Endodermal cell (in vitro differentiated cells): Measurements from ENCODE around the gene PSTPIP1. TPM values are rescaled to one million over a fixed set of nuclear protein-coding genes. Genes with fewer than 3 reads are reported as not detected.

Experiments used
- DNase-seq: peaks from one replicate; pipeline ENCODE4 v3.0.0-alpha.2; 2017
- H3K27ac ChIP-seq: 2 replicates; pipeline ENCODE4 v1.5.1; 2013; ENCODE audit warnings: mild to moderate bottlenecking, low read depth, low read length, moderate library complexity
- H3K27me3 ChIP-seq: 2 replicates; pipeline ENCODE4 v1.6.1; 2013; ENCODE audit warnings: mild to moderate bottlenecking, low read length, moderate library complexity; ENCODE audit not compliant: insufficient read depth, control insufficient read depth, poor library complexity, severe bottlenecking
- H3K36me3 ChIP-seq: 2 replicates; pipeline ENCODE4 v1.7.0; 2013; ENCODE audit warnings: mild to moderate bottlenecking, low read length, moderate library complexity; ENCODE audit not compliant: control insufficient read depth, insufficient read depth
- H3K4me1 ChIP-seq: one replicate; pipeline ENCODE4 v1.7.0; 2013; ENCODE audit warnings: low read length; ENCODE audit not compliant: control insufficient read depth, insufficient read depth
- H3K4me3 ChIP-seq: 2 replicates; pipeline ENCODE4 v1.5.1; 2013; ENCODE audit warnings: mild to moderate bottlenecking, low read length, moderate library complexity
- H3K9ac ChIP-seq: 2 replicates; pipeline ENCODE4 v1.6.1; 2013; ENCODE audit warnings: mild to moderate bottlenecking, low read length, moderate library complexity; ENCODE audit not compliant: poor library complexity, severe bottlenecking; ENCODE audit errors: extremely low read depth
- H3K9me3 ChIP-seq: 2 replicates; pipeline ENCODE4 v1.6.1; 2013; ENCODE audit warnings: mild to moderate bottlenecking, low read length, moderate library complexity; ENCODE audit not compliant: control insufficient read depth
- H3K27ac Mint-ChIP-seq: 2 replicates; pipeline ENCODE4 v1.8.0; 2020; ENCODE audit warnings: mixed read lengths
- H3K27me3 Mint-ChIP-seq: 2 replicates; pipeline ENCODE4 v1.8.0; 2021; ENCODE audit warnings: mild to moderate bottlenecking, mixed read lengths; ENCODE audit not compliant: insufficient read depth
- H3K36me3 Mint-ChIP-seq: 2 replicates; pipeline ENCODE4 v1.8.0; 2020; ENCODE audit warnings: low read depth, mixed read lengths
- H3K4me1 Mint-ChIP-seq: 2 replicates; pipeline ENCODE4 v1.8.0; 2020; ENCODE audit warnings: mixed read lengths
- H3K4me3 Mint-ChIP-seq: 2 replicates; pipeline ENCODE4 v1.8.0; 2020; ENCODE audit warnings: mild to moderate bottlenecking, moderate library complexity, mixed read lengths
- H3K9me3 Mint-ChIP-seq: 2 replicates; pipeline ENCODE4 v1.8.0; 2020; ENCODE audit warnings: mild to moderate bottlenecking, mixed read lengths
- CTCF ChIP-seq: fragments of 200-600 bp; sonication (generic); conservative IDR thresholded peaks from 2 replicates; pipeline ENCODE4 v1.5.0; 2021; ENCODE audit warnings: antibody characterized with exemption, mild to moderate bottlenecking
- WGBS, 2 experiments: methylation state at CpG; one replicate each; pipeline versions ENCODE4 v1.1.5 to v1.1.7; 2013; ENCODE audit warnings: missing lambda C conversion rate in 2 of 2, mixed read lengths in 1 of 2; ENCODE audit not compliant: insufficient coverage in 1 of 2, insufficient read length in 1 of 2; 5-methylcytosine and 5-hydroxymethylcytosine counted together
- total RNA-seq, 2 donors: library from RNA; stranded (reverse); fragmentation: NEBNext Ultra II Directional in 1 of 2; extraction: Animal tissue kit (Norgen Biotek cat#: 25700) in 1 of 2; gene quantifications; 2 replicates in 1 of 2; 3 replicates in 1 of 2; pipeline ENCODE4 v1.2.1, GENCODE V29; 2021

The PSTPIP1 gene
- total RNA-seq, 2 donors from 2014 or later, result 0.29 to 1.5 TPM

DNA sequence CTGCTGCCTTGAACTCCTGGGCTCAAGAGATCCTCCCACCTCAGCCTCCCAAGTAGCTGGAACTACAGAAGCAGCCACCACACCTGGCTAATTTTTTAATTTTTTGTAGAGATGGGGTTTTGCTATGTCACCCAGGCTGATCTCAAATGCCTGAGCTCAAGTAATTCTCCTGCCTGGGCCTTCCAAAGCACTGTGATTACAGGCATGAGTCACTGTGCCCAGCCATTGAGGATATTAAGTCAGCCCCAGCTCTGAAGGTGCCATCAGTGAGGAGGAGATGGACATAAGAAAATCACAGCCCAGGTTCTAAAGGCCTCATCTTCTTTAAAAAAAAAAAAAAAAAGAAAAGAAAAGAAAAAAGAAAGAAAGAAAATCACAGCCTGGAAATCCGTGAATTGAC lies 26.6 kb upstream of the PSTPIP1 start:
- peak; percentile 29 for DNase-seq
- WGBS, 2 experiments, result 87 to 100% methylated on average over 1 of the region's 1 CpG
- TF ChIP-seq CTCF, result no peak
- H3K4me3 Mint-ChIP-seq, result no peak overlapping the region
- Histone ChIP-seq H3K27ac (no peak overlapping the region), H3K9me3 (no peaks in the 10 kb centered on the region), H3K4me1 (peaks cover 10% of the 10 kb centered on the region), H3K4me3 (no peak overlapping the region), H3K36me3 (no peaks in the 10 kb centered on the region), H3K9ac (no peak overlapping the region), H3K27me3 (no peaks in the 10 kb centered on the region)
- no peak overlapping the region for H3K27ac Mint-ChIP-seq
- H3K27me3 Mint-ChIP-seq, result peaks cover 2% of the 10 kb centered on the region
- H3K4me1 Mint-ChIP-seq, result peaks cover 21% of the 10 kb centered on the region
- H3K9me3 Mint-ChIP-seq, result no peaks in the 10 kb centered on the region
- H3K36me3 Mint-ChIP-seq, result no peaks in the 10 kb centered on the region

DNA sequence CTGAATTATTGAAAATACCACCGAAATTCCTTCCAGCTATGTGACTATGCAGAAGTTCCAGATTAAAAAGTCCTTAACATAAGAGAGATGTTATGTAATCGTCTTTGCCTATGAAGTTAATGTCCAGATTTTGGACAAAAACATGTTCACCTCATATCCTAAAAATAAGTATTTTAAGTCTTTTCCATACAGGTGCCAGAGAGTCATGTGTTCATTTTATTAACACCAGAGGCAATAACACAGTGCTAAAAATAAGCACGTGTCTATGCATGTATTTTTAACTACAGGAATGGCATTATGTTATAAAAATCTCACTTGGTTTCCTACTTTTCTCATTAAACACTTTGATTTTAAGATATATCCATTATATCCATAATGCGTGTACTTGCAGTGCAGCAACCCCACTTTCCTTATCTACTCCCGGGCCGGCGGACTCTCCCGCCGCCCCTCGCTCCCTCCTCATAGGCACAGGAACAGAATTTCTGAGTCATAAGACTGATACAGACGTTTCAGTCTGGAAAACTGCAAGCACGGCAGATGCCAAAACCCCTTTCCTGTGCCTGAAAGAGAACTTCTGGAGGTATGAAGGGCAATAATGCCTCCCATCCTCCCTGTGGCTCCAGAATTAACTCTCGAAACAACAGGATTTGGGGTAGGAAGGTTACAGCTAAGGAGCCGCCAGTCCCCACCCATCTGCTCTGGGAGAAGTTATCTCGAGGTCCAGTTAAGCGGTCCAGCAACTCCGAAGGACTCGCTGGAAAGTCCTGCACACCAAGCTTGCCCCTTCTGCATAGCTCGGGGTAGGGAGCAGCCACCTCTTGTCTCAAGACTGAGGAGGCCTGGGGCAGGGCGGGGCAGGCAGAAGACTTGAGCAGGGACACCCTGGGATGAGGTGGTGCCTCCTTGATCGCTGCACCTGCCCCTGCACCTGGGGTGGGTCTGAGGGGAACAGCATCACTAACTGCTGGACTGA lies 22.3 kb upstream of the PSTPIP1 start:
- Mint-ChIP-seq H3K27ac (no peak overlapping the region), H3K9me3 (no peaks in the 10 kb centered on the region), H3K4me3 (no peak overlapping the region), H3K4me1 (peaks cover 9% of the 10 kb centered on the region), H3K27me3 (peaks cover 4% of the 10 kb centered on the region), H3K36me3 (no peaks in the 10 kb centered on the region)
- H3K27me3 ChIP-seq, result no peaks in the 10 kb centered on the region
- H3K4me3 ChIP-seq, result no peak overlapping the region
- H3K4me1 ChIP-seq, result peaks cover 11% of the 10 kb centered on the region
- DNase-seq, result no peak
- no peaks in the 10 kb centered on the region for H3K9me3 ChIP-seq
- 88 to 96% methylated on average over 9 to 21 of the region's 21 CpGs for WGBS, 2 experiments
- H3K27ac ChIP-seq, result no peak overlapping the region
- H3K9ac ChIP-seq, result no peak overlapping the region
- no peaks in the 10 kb centered on the region for H3K36me3 ChIP-seq
- no peak for TF ChIP-seq CTCF

- H3K27ac Mint-ChIP-seq, result peak overlapping the region; percentile 63
Observed at GRCh38 chr15:76973362-76973743, 21.6 kb upstream of the PSTPIP1 start.

More at GRCh38 chr15:76973362-76973743, 21.6 kb upstream of the PSTPIP1 start:
- Histone ChIP-seq H3K27ac (no peak overlapping the region), H3K9ac (no peak overlapping the region), H3K9me3 (no peaks in the 10 kb centered on the region), H3K4me3 (peak overlapping the region; percentile 54), H3K27me3 (no peaks in the 10 kb centered on the region), H3K36me3 (no peaks in the 10 kb centered on the region), H3K4me1 (peaks cover 11% of the 10 kb centered on the region)
- peak; percentile 98 for TF ChIP-seq CTCF
- peak; percentile 94 for DNase-seq
- Mint-ChIP-seq H3K4me3 (peak overlapping the region; percentile 29), H3K9me3 (peaks cover 1% of the 10 kb centered on the region), H3K27me3 (peaks cover 4% of the 10 kb centered on the region), H3K36me3 (no peaks in the 10 kb centered on the region), H3K4me1 (peaks cover 9% of the 10 kb centered on the region)
- 0 to 2% methylated on average over 2 to 4 of the region's 4 CpGs for WGBS, 2 experiments
